ENCODE data around the gene TFPI2.

The TFPI2 gene, protein sequence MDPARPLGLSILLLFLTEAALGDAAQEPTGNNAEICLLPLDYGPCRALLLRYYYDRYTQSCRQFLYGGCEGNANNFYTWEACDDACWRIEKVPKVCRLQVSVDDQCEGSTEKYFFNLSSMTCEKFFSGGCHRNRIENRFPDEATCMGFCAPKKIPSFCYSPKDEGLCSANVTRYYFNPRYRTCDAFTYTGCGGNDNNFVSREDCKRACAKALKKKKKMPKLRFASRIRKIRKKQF

DNA sequence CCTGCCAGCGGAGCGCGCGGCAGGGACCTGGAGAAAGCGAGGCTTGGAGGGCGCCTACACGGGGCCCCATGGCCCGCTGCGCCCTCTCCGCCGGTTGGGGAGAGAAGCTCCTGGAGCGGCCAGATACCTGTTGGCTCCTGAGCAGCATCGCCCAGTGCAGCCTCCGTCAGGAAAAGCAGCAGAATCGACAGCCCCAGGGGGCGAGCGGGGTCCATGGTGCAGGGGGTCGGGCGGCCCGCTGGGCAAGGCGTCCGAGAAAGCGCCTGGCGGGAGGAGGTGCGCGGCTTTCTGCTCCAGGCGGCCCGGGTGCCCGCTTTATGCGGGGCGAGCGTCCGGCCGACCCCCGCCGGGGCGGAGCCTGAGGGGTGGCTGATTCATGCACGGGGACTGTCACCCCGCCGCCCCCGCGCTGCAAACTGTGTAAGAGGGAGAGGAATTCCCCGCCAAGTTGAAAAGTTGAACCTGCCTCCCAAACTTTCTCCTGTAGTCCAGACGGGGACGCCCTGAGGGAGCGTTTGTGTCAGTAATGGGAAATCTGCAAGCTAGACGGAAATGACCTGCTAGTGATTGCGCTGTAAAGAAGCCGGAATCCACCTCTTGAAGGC, at the start of gene TFPI2:
TFPI2 (minus strand) TSS at position 290 of the 605 bp plus-strand sequence; CDS start at position 215, 75 bp downstream.
- H3K27ac ChIP-seq: no peak within 1 kb of the TSS
- H3K79me2 ChIP-seq: no peaks in the 10 kb centered on the region
- no peaks in the 10 kb centered on the region for H3K36me3 ChIP-seq (ENCODE audit: control insufficient read depth, insufficient read depth, low read length)
- H2AFZ ChIP-seq: peak within 1 kb of the TSS; percentile 13
- no peaks in the 10 kb centered on the region for H3K27me3 ChIP-seq (ENCODE audit: control insufficient read depth, insufficient read depth, low read length)
- peak within 1 kb of the TSS; percentile 54 for H3K4me2 ChIP-seq (ENCODE audit: low read length)
- no peaks in the 10 kb centered on the region for H3K4me1 ChIP-seq
- TF ChIP-seq, protein P1, sequence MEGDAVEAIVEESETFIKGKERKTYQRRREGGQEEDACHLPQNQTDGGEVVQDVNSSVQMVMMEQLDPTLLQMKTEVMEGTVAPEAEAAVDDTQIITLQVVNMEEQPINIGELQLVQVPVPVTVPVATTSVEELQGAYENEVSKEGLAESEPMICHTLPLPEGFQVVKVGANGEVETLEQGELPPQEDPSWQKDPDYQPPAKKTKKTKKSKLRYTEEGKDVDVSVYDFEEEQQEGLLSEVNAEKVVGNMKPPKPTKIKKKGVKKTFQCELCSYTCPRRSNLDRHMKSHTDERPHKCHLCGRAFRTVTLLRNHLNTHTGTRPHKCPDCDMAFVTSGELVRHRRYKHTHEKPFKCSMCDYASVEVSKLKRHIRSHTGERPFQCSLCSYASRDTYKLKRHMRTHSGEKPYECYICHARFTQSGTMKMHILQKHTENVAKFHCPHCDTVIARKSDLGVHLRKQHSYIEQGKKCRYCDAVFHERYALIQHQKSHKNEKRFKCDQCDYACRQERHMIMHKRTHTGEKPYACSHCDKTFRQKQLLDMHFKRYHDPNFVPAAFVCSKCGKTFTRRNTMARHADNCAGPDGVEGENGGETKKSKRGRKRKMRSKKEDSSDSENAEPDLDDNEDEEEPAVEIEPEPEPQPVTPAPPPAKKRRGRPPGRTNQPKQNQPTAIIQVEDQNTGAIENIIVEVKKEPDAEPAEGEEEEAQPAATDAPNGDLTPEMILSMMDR (IDR thresholded peaks at IDR 0.05): no peak
- H3K4me3 ChIP-seq (ENCODE audit: low read depth, low read length): peak within 1 kb of the TSS; percentile 41
- no peaks in the 10 kb centered on the region for H3K9me3 ChIP-seq (ENCODE audit: control insufficient read depth, low read length)
- no peak within 1 kb of the TSS for H3K9ac ChIP-seq

DNA sequence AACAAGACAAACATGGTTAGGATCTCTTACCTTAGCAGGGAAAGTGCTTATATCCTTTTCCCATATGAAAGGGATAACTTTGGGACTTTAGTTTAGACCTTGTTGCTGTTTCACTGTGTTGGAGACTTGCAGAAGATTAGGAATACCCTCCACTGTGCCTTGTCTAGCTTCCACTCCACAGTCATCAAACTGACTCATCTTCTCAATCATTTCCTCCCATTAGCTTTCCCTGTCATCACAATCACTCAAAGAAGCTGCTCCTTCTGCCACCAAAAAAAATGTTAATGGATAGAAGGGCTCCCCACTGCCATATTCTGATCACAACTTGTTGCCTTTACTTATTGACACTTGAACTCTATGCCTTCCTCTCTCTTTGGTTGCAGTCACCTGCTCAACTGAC, 47.7 kb upstream of the TFPI2 start:
- no peaks in the 10 kb centered on the region for H3K4me1 ChIP-seq

DNA sequence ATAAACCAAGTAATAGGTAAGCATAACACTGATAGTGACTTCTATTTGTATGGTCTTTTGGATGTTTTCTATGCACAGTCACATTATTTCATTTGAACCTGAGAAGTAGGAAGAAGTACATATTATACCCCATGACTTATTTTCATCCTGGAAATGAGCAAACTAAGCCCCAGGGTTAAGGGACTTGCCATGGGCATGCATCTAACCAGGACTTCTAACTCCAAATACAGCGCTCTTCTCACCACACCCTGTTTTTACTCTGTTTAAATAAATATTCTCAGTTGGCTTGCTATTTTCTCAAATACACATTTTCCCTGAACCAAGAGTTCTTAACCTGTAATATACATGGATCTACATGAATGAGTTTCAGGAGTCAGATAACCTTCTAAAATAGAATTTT, 47.3 kb upstream of the TFPI2 start:
- TF ChIP-seq, protein P1 (IDR thresholded peaks at IDR 0.05): no peak
- no peaks in the 10 kb centered on the region for H3K9me3 ChIP-seq (ENCODE audit: control insufficient read depth, low read length)
- H3K4me2 ChIP-seq (ENCODE audit: low read length): no peak overlapping the region
- H3K27me3 ChIP-seq (ENCODE audit: control insufficient read depth, insufficient read depth, low read length): no peaks in the 10 kb centered on the region
- H3K79me2 ChIP-seq: no peaks in the 10 kb centered on the region
- H2AFZ ChIP-seq: no peak overlapping the region
- no peaks in the 10 kb centered on the region for H3K36me3 ChIP-seq (ENCODE audit: control insufficient read depth, insufficient read depth, low read length)
- no peak overlapping the region for H3K9ac ChIP-seq
- no peaks in the 10 kb centered on the region for H3K4me1 ChIP-seq
- H3K27ac ChIP-seq: no peak overlapping the region
- H3K4me3 ChIP-seq (ENCODE audit: low read depth, low read length): no peak overlapping the region

More for the DNA sequence above, 47.7 kb upstream of the TFPI2 start:
- no peaks in the 10 kb centered on the region for H3K36me3 ChIP-seq (ENCODE audit: control insufficient read depth, insufficient read depth, low read length)
- H3K79me2 ChIP-seq: no peaks in the 10 kb centered on the region
- H3K4me3 ChIP-seq (ENCODE audit: low read depth, low read length): no peak overlapping the region
- no peak overlapping the region for H3K9ac ChIP-seq
- H3K9me3 ChIP-seq (ENCODE audit: control insufficient read depth, low read length): no peaks in the 10 kb centered on the region
- no peak overlapping the region for H2AFZ ChIP-seq
- no peak overlapping the region for H3K4me2 ChIP-seq (ENCODE audit: low read length)
- TF ChIP-seq, protein P1 (IDR thresholded peaks at IDR 0.05): no peak
- H3K27me3 ChIP-seq (ENCODE audit: control insufficient read depth, insufficient read depth, low read length): no peaks in the 10 kb centered on the region
- no peak overlapping the region for H3K27ac ChIP-seq

DNA sequence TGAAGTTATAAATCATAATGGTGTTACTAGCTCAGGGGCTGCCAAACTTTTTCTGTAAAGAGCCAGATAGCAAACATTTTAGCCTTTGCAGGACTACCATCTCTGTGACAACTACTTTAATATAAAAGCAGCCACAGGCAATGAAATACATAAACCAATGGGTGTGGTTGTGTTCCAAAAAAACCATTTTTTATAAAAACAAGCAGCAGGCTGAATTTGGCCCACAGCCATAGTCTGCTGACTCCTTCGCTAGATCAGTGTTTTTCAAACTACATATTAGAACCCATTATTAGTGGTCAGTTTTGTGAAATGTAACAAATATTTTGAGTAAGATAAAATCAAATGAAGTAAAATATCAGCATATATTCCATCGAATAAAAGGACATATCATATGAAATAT, 44.5 kb upstream of the TFPI2 start:
- Histone ChIP-seq H3K27ac (no peak overlapping the region), H2AFZ (no peak overlapping the region), H3K36me3 (ENCODE audit: control insufficient read depth, insufficient read depth, low read length) (no peaks in the 10 kb centered on the region), H3K79me2 (no peaks in the 10 kb centered on the region), H3K27me3 (ENCODE audit: control insufficient read depth, insufficient read depth, low read length) (no peaks in the 10 kb centered on the region), H3K9ac (no peak overlapping the region), H3K4me2 (ENCODE audit: low read length) (no peak overlapping the region), H3K4me1 (no peaks in the 10 kb centered on the region), H3K4me3 (ENCODE audit: low read depth, low read length) (no peak overlapping the region), H3K9me3 (ENCODE audit: control insufficient read depth, low read length) (no peaks in the 10 kb centered on the region)
- TF ChIP-seq, protein P1 (IDR thresholded peaks at IDR 0.05): no peak

DNA sequence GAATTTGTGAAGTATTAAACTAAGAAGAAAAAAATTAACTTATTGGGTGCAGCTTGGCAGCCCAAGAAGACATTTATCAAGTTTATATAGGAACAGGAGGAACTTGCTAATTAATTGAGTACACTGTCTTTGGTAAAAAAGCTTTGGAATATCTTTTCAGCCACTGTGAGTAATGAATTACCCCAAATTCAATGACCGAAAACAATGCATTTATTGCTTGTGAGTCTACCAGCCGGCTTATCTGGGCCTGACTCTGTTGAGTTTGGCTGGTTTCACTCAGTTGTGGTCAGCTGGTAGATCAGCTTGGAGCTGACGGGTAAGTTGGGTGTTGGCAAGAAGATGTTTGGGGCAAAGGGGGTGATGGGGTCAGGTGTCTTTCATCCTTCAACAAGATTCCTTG, 42.6 kb upstream of the TFPI2 start:
- Histone ChIP-seq H3K79me2 (no peaks in the 10 kb centered on the region), H3K27me3 (ENCODE audit: control insufficient read depth, insufficient read depth, low read length) (no peaks in the 10 kb centered on the region), H3K4me1 (no peaks in the 10 kb centered on the region), H3K27ac (no peak overlapping the region), H3K4me2 (ENCODE audit: low read length) (no peak overlapping the region), H2AFZ (no peak overlapping the region), H3K9me3 (ENCODE audit: control insufficient read depth, low read length) (no peaks in the 10 kb centered on the region), H3K36me3 (ENCODE audit: control insufficient read depth, insufficient read depth, low read length) (no peaks in the 10 kb centered on the region), H3K9ac (no peak overlapping the region), H3K4me3 (ENCODE audit: low read depth, low read length) (no peak overlapping the region)
- TF ChIP-seq, protein P1 (IDR thresholded peaks at IDR 0.05): no peak
